IPS DF 6.9 (cell line): ENCODE measurements around the gene SBF2.
A peak's percentile ranks its signal among the peaks of the same experiment; 100 is the strongest.

Experiments
- DNase-seq: peaks from one replicate; pipeline ENCODE4 v3.0.0-alpha.2; 2013; ENCODE audit warnings: low read depth, low spot score
- H3K27ac ChIP-seq: one replicate; pipeline ENCODE4 v1.5.1; 2013; ENCODE audit warnings: low read length, control low read depth
- H3K27me3 ChIP-seq: 2 replicates; pipeline ENCODE4 v1.6.1; 2013; ENCODE audit warnings: mild to moderate bottlenecking, low read length; ENCODE audit not compliant: control insufficient read depth, insufficient read depth
- H3K36me3 ChIP-seq: 2 replicates; pipeline ENCODE4 v1.6.1; 2013; ENCODE audit warnings: low read length; ENCODE audit not compliant: control insufficient read depth, insufficient read depth
- H3K4me1 ChIP-seq: 2 replicates; pipeline ENCODE4 v1.6.1; 2013; ENCODE audit warnings: low read length; ENCODE audit not compliant: control insufficient read depth, insufficient read depth
- H3K4me3 ChIP-seq: 2 replicates; pipeline ENCODE4 v1.5.1; 2013; ENCODE audit warnings: mild to moderate bottlenecking, low read length
- H3K9me3 ChIP-seq: 2 replicates; pipeline ENCODE4 v1.6.1; 2013; ENCODE audit warnings: low read length, inconsistent platforms; ENCODE audit not compliant: control insufficient read depth, insufficient read depth
- WGBS: extraction: QIAGEN DNeasy Blood & Tissue Kit; methylation state at CpG from one replicate; pipeline ENCODE4 v1.1.7; 2013; ENCODE audit warnings: mixed read lengths, missing lambda C conversion rate; ENCODE audit not compliant: insufficient read length, insufficient coverage; 5-methylcytosine and 5-hydroxymethylcytosine counted together

Gene SBF2

GRCh38 chr11:9880657-9881056 lies 413.4 kb downstream of the SBF2 start:
- H3K36me3 ChIP-seq, result no peaks in the 10 kb centered on the region
- DNase-seq, result no peak
- H3K27me3 ChIP-seq, result no peaks in the 10 kb centered on the region
- WGBS, result no CpG with 5 or more reads among the region's 2 CpGs
- H3K9me3 ChIP-seq, result no peaks in the 10 kb centered on the region
- no peak overlapping the region for H3K27ac ChIP-seq
- no peak overlapping the region for H3K4me3 ChIP-seq
- H3K4me1 ChIP-seq, result peaks cover under 1% of the 10 kb centered on the region; the same call in 1 of the 2 replicates

DNA sequence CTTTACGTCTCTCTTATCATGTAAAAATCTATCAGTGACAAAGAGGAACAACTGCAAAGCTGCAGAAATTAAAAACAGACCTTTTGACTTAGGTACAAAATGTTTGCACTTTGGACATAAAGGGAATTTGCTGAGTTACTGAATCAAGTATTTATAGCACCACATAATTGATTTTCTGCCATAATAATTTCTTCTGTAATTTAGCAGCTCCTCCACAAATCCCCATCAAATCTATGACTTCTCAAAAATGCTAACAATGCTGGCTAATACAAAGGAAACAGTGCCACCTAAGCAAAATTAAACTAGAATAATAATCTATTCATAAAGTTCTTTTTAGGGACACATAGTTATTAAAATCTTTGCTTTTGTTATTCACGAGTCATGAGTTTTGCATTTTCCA lies 415.1 kb downstream of the SBF2 start:
- Histone ChIP-seq H3K4me3 (no peak overlapping the region), H3K27me3 (no peaks in the 10 kb centered on the region), H3K27ac (no peak overlapping the region), H3K4me1 (no peaks in the 10 kb centered on the region), H3K36me3 (no peaks in the 10 kb centered on the region), H3K9me3 (no peaks in the 10 kb centered on the region)
- WGBS, result no CpG with 5 or more reads among the region's 2 CpGs
- no peak for DNase-seq

DNA sequence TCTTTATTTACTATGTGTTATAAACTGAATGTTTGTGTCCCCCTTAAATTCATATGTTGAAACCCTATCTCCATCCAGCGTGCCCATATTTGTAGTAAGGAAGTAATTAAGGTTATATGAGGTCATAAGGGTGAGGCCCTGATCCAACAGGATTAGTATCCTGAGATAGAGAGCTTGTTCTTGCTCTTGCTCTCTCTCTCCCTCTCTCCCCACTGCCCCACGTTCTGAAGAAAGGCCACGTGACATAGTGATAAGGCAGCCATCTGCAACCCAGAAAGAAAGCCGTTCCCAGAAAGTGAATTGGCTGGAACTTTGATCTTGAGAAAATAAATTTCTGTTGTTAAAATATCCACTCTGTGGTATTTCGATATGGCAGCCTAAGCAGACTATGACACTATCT lies 417.7 kb downstream of the SBF2 start:
- H3K27me3 ChIP-seq, result no peaks in the 10 kb centered on the region

GRCh38 chr11:9875862-9876261 lies 418.2 kb downstream of the SBF2 start:
- DNase-seq, result no peak
- Histone ChIP-seq H3K9me3 (no peaks in the 10 kb centered on the region), H3K27me3 (no peaks in the 10 kb centered on the region), H3K36me3 (no peaks in the 10 kb centered on the region; the same call in 1 of the 2 replicates), H3K4me3 (no peak overlapping the region), H3K27ac (no peak overlapping the region), H3K4me1 (no peaks in the 10 kb centered on the region)
- no CpG with 5 or more reads among the region's 6 CpGs for WGBS

More for the DNA sequence above, 417.7 kb downstream of the SBF2 start:
- no peak for DNase-seq
- H3K4me1 ChIP-seq, result no peaks in the 10 kb centered on the region
- H3K27ac ChIP-seq, result no peak overlapping the region
- no peaks in the 10 kb centered on the region for H3K9me3 ChIP-seq
- no CpG with 5 or more reads among the region's 5 CpGs for WGBS
- H3K36me3 ChIP-seq, result no peaks in the 10 kb centered on the region; the same call in 1 of the 2 replicates
- no peak overlapping the region for H3K4me3 ChIP-seq

- no peak overlapping the region for H3K4me3 ChIP-seq
- no peaks in the 10 kb centered on the region for H3K4me1 ChIP-seq
- no peak for DNase-seq
- no peaks in the 10 kb centered on the region for H3K27me3 ChIP-seq
- H3K27ac ChIP-seq, result no peak overlapping the region
- H3K36me3 ChIP-seq, result no peaks in the 10 kb centered on the region; the same call in 1 of the 2 replicates
- WGBS, result no CpG with 5 or more reads among the region's 1 CpG
- no peaks in the 10 kb centered on the region for H3K9me3 ChIP-seq
Measured at GRCh38 chr11:9875399-9875798, 418.6 kb downstream of the SBF2 start.

DNA sequence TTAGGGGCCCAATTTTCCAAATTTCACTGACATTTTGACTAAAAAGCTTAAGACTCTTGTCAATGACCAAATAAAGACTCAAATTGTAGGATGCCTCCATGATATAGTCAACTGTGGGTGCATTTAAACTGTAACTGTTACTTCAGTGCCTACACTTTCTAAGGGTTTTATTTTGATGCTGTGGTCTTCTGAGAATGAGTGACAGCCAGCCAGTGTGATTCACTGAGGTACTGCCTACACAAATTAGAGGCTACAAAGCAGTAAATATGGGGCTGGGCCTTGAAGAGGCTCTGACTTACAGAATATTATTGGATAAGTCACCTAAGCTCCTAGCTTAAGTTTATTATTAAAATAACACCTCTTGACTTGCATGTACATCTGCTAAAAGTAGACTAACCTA lies 419.6 kb downstream of the SBF2 start:
- H3K27me3 ChIP-seq, result no peaks in the 10 kb centered on the region
- no peaks in the 10 kb centered on the region; the same call in 1 of the 2 replicates for H3K36me3 ChIP-seq
- no peaks in the 10 kb centered on the region for H3K4me1 ChIP-seq
- H3K27ac ChIP-seq, result no peak overlapping the region
- no peak overlapping the region for H3K4me3 ChIP-seq
- no peak for DNase-seq
- H3K9me3 ChIP-seq, result no peaks in the 10 kb centered on the region

GRCh38 chr11:9868641-9869040 lies 425.4 kb downstream of the SBF2 start:
- DNase-seq, result no peak
- Histone ChIP-seq H3K36me3 (no peaks in the 10 kb centered on the region; the same call in 1 of the 2 replicates), H3K4me1 (no peaks in the 10 kb centered on the region; the same call in 1 of the 2 replicates), H3K27me3 (no peaks in the 10 kb centered on the region), H3K27ac (no peak overlapping the region), H3K9me3 (no peaks in the 10 kb centered on the region), H3K4me3 (no peak overlapping the region)
- no CpG with 5 or more reads among the region's 3 CpGs for WGBS

DNA sequence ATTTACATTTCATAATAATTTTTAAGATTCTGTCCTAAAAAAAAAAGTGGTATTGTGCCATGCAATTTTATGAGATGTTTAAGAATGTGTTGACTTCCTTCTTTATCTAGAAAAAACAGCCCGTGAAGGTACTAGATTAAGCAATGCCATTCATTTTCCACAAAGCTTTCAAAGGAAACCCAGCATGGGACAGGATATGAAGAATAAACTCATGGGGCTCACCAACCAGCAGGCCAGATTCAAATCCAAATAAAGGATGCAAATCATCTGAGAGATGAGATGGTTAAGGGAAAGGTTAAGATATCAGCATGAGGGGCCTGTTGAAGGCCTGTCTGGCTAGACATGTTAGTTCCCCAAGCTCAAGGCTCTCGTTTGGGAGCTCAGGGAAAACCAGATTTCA lies 431.0 kb downstream of the SBF2 start:
- DNase-seq, result no peak
- WGBS, result no CpG with 5 or more reads among the region's 2 CpGs
- Histone ChIP-seq H3K36me3 (no peaks in the 10 kb centered on the region), H3K27me3 (no peaks in the 10 kb centered on the region), H3K9me3 (no peaks in the 10 kb centered on the region), H3K27ac (no peak overlapping the region), H3K4me1 (peaks cover 1% of the 10 kb centered on the region; the same call in 1 of the 2 replicates), H3K4me3 (no peak overlapping the region)

- peak; percentile 81 for DNase-seq
- WGBS, result no CpG with 5 or more reads among the region's 4 CpGs
- Histone ChIP-seq H3K9me3 (no peaks in the 10 kb centered on the region), H3K27ac (no peak overlapping the region), H3K36me3 (no peaks in the 10 kb centered on the region), H3K4me1 (peaks cover 1% of the 10 kb centered on the region; the same call in 1 of the 2 replicates), H3K27me3 (no peaks in the 10 kb centered on the region), H3K4me3 (no peak overlapping the region)
Measured at GRCh38 chr11:9861860-9862725, 431.9 kb downstream of the SBF2 start.

- Histone ChIP-seq H3K9me3 (no peaks in the 10 kb centered on the region), H3K27me3 (no peaks in the 10 kb centered on the region), H3K4me1 (peaks cover 1% of the 10 kb centered on the region; the same call in 1 of the 2 replicates), H3K4me3 (no peak overlapping the region), H3K36me3 (no peaks in the 10 kb centered on the region), H3K27ac (no peak overlapping the region)
- WGBS, result no CpG with 5 or more reads among the region's 5 CpGs
- DNase-seq, result no peak
Measured at GRCh38 chr11:9859554-9860305, 434.3 kb downstream of the SBF2 start.
